Suprapubic skin (tissue), 4 donors: ENCODE results near the gene AP3D1.

ENCODE experiments used
- CTCF ChIP-seq, 2 donors: fragments of 200-600 bp in 1 of 2; fragments of 450-650 bp in 1 of 2; sonication (generic) in 1 of 2; IDR thresholded peaks; one replicate each; pipeline ENCODE4 v1.5.1; 2016 to 2019; ENCODE audit warnings: antibody characterized with exemption in 2 of 2, mild to moderate bottlenecking in 1 of 2, moderate library complexity in 1 of 2
- EP300 ChIP-seq: sonication (generic); formaldehyde crosslinking; IDR thresholded peaks from one replicate; pipeline ENCODE4 v1.6.1; 2017; ENCODE audit warnings: antibody characterized with exemption
- POLR2AphosphoS5 ChIP-seq, 3 donors: sonication (generic); formaldehyde crosslinking; IDR thresholded peaks; one replicate each; pipeline ENCODE4 v1.6.1; 2017; ENCODE audit warnings: antibody characterized with exemption in 3 of 3

DNA sequence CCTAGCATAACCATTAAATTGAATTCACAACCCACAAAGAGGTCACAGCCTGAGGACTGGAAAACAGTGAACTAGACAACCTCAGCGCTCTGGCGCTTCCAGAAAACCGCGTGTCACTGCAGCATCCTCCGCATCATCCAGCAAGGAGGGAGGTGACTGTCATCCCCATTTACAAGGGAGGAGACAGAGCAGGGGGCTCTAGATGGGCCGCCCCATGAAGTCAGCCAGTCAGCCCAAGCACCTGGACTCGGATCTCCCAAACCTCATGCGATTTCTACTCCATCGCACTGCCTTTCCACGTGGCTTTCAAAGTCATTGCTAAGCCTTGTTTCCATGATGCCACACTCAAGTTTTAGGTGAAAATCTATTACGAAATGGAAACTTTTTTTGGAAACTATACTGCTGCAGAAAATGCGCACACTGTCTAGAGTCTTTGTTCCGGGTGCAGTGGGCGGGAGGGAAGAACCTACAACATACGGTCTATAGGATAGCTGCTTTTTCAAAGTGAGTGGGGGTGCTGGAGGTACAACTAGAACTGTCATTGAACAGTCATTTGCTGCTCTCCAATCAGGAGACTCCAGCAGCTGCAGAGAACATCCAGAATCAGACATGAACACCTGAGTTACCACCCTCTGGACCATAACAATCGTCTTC lies 2.8 kb downstream of the AP3D1 start:
- TF ChIP-seq CTCF (IDR thresholded peaks at IDR 0.05) (no peak), POLR2AphosphoS5 (IDR thresholded peaks at IDR 0.05) (no peak), EP300 (no peak)
